ENCODE measurements around the gene OVCA2.

The OVCA2 gene

DNA sequence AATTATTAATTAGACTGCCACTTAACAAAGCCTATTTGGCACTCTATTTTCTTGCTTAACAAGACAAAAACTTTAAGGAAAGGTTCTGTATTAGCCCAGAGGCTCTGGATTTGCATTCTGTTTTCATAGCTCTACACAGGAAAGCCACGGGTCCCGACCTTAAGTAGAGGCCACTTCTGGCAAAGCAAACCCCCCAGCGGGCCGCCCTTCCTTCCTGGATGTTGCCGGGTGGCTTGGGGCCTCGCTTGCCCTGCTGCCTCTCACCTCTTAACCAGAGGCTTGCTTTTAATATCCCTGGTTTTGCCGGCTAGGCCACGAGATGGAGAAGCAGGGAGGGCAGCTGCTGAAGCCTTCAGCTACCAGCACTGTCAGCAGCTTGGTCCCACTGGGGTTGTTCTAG is 21.1 kb upstream of the OVCA2 start:
- ATAC-seq (ENCODE audit: insufficient read depth, low read depth) (no peak), DNase-seq (no peak)
- Histone ChIP-seq H3K36me3 (ENCODE audit: insufficient read depth, low read length) (no peaks in the 10 kb centered on the region), H4K20me1 (ENCODE audit: insufficient read depth, low read length) (no peaks in the 10 kb centered on the region; the same call in 1 of the 2 replicates), H3K4me2 (ENCODE audit: insufficient read depth, low read length) (no peak overlapping the region), H3K4me1 (ENCODE audit: insufficient read depth, low read length) (peaks cover 13% of the 10 kb centered on the region), H2AFZ (ENCODE audit: low read depth, low read length) (no peak overlapping the region), H3K9me3 (ENCODE audit: insufficient read depth, low read length, severe bottlenecking) (no peaks in the 10 kb centered on the region), H3K27me3 (ENCODE audit: insufficient read depth, low read length, poor library complexity) (peaks cover 56% of the 10 kb centered on the region), H3K9ac (ENCODE audit: low read depth, low read length) (no peak overlapping the region), H3K79me2 (ENCODE audit: insufficient read depth, low read length) (no peaks in the 10 kb centered on the region), H3K27ac (ENCODE audit: low read length) (no peak overlapping the region), H3K4me3 (ENCODE audit: low read depth in 1 of 2, low read length in 2 of 2) (no peak overlapping the region)
- TF ChIP-seq CTCF (IDR thresholded peaks at IDR 0.05; ENCODE audit: borderline replicate concordance, extremely low read depth, low read length, poor library complexity, severe bottlenecking) (no peak), EZH2 (IDR thresholded peaks at IDR 0.05; ENCODE audit: borderline replicate concordance, low read depth, low read length, severe bottlenecking) (no peak)

DNA sequence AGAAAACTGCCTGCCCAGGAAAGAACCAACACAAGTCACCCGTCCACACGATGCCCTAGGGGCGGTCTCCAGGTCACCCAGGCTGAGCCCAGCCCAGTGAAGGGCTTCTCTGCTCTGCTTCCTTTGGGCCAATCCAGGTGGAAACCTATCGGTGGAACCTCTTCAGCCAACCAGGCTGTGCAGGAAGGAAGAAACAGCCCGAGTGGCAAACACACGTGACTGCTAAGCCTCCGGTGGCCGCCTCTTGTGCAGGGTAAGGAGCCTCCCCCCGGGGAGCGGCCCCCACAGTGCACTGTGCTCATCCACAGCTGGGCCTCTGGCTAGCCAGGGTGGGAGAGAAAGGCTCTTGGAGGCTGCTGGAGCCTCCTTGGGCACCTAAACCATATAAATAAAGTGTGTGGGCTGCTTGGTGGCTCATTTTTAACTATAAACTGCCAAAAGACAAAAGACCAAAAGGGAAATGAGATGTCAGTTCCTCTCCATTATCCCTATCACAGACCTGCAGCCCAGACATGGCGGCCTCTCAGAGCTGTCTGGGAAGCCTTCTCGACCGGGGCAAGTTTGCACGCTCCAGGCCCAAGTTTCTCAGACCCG is 19.1 kb upstream of the OVCA2 start:
- peaks cover 17% of the 10 kb centered on the region for H3K4me1 ChIP-seq (ENCODE audit: insufficient read depth, low read length)
- TF ChIP-seq CTCF (IDR thresholded peaks at IDR 0.05; ENCODE audit: borderline replicate concordance, extremely low read depth, low read length, poor library complexity, severe bottlenecking) (no peak), EZH2 (IDR thresholded peaks at IDR 0.05; ENCODE audit: borderline replicate concordance, low read depth, low read length, severe bottlenecking) (no peak)
- H3K27ac ChIP-seq (ENCODE audit: low read length): no peak overlapping the region
- H3K27me3 ChIP-seq (ENCODE audit: insufficient read depth, low read length, poor library complexity): peaks cover 63% of the 10 kb centered on the region
- H3K9ac ChIP-seq (ENCODE audit: low read depth, low read length): no peak overlapping the region
- H3K36me3 ChIP-seq (ENCODE audit: insufficient read depth, low read length): no peaks in the 10 kb centered on the region
- ATAC-seq (ENCODE audit: insufficient read depth, low read depth) (no peak), DNase-seq (no peak)
- no peaks in the 10 kb centered on the region; the same call in 1 of the 2 replicates for H4K20me1 ChIP-seq (ENCODE audit: insufficient read depth, low read length)
- H3K79me2 ChIP-seq (ENCODE audit: insufficient read depth, low read length): no peaks in the 10 kb centered on the region
- no peak overlapping the region for H3K4me3 ChIP-seq (ENCODE audit: low read depth in 1 of 2, low read length in 2 of 2)
- H3K9me3 ChIP-seq (ENCODE audit: insufficient read depth, low read length, severe bottlenecking): no peaks in the 10 kb centered on the region
- no peak overlapping the region for H3K4me2 ChIP-seq (ENCODE audit: insufficient read depth, low read length)
- H2AFZ ChIP-seq (ENCODE audit: low read depth, low read length): no peak overlapping the region

GRCh38 chr17:2023256-2023655 is 18.6 kb upstream of the OVCA2 start:
- Histone ChIP-seq H3K9me3 (ENCODE audit: insufficient read depth, low read length, severe bottlenecking) (no peaks in the 10 kb centered on the region), H3K79me2 (ENCODE audit: insufficient read depth, low read length) (no peaks in the 10 kb centered on the region), H3K36me3 (ENCODE audit: insufficient read depth, low read length) (no peaks in the 10 kb centered on the region), H3K9ac (ENCODE audit: low read depth, low read length) (no peak overlapping the region), H3K4me2 (ENCODE audit: insufficient read depth, low read length) (no peak overlapping the region), H4K20me1 (ENCODE audit: insufficient read depth, low read length) (no peaks in the 10 kb centered on the region; the same call in 1 of the 2 replicates), H3K4me3 (ENCODE audit: low read depth in 1 of 2, low read length in 2 of 2) (no peak overlapping the region), H3K27ac (ENCODE audit: low read length) (no peak overlapping the region), H3K4me1 (ENCODE audit: insufficient read depth, low read length) (peaks cover 17% of the 10 kb centered on the region), H2AFZ (ENCODE audit: low read depth, low read length) (no peak overlapping the region), H3K27me3 (ENCODE audit: insufficient read depth, low read length, poor library complexity) (peaks cover 59% of the 10 kb centered on the region)
- DNase-seq (no peak), ATAC-seq (ENCODE audit: insufficient read depth, low read depth) (no peak)
- TF ChIP-seq EZH2 (IDR thresholded peaks at IDR 0.05; ENCODE audit: borderline replicate concordance, low read depth, low read length, severe bottlenecking) (no peak), CTCF (IDR thresholded peaks at IDR 0.05; ENCODE audit: borderline replicate concordance, extremely low read depth, low read length, poor library complexity, severe bottlenecking) (no peak)

Data from DND-41 (cell line).